Trophoblast cell (in vitro differentiated cells and primary cell): ENCODE measurements around the gene SDHD.
A peak's percentile ranks its signal among the peaks of the same experiment; 100 is the strongest.
"Not testable (repeated sequence)": the region's sequence is repeated elsewhere in the genome, so short reads cannot be mapped to it uniquely, and the experiment has no call there.

Source experiments
- DNase-seq, 2 donors: peaks; one replicate each; pipeline ENCODE4 v3.0.0-alpha.2; 2016
- H2AFZ ChIP-seq: 2 replicates; pipeline ENCODE4 v1.6.1; 2013; ENCODE audit warnings: low read length, moderate library complexity, mild to moderate bottlenecking; ENCODE audit not compliant: insufficient read depth, poor library complexity
- H2AK5ac ChIP-seq: 2 replicates; pipeline ENCODE4 v1.6.1; 2013; ENCODE audit warnings: mild to moderate bottlenecking, low read length
- H2BK120ac ChIP-seq: 2 replicates; pipeline ENCODE4 v1.6.1; 2013; ENCODE audit warnings: low read length, mild to moderate bottlenecking, moderate library complexity; ENCODE audit not compliant: insufficient read depth, poor library complexity
- H2BK12ac ChIP-seq: 2 replicates; pipeline ENCODE4 v1.6.1; 2013; ENCODE audit warnings: mild to moderate bottlenecking, low read length, moderate library complexity
- H2BK5ac ChIP-seq: 2 replicates; pipeline ENCODE4 v1.6.1; 2013; ENCODE audit warnings: low read length, low read depth, moderate library complexity, mild to moderate bottlenecking; ENCODE audit not compliant: poor library complexity
- H3K14ac ChIP-seq: 2 replicates; pipeline ENCODE4 v1.6.1; 2013; ENCODE audit warnings: mild to moderate bottlenecking, low read length
- H3K18ac ChIP-seq: 2 replicates; pipeline ENCODE4 v1.6.1; 2013; ENCODE audit warnings: mild to moderate bottlenecking, low read length
- H3K23ac ChIP-seq: 2 replicates; pipeline ENCODE4 v1.6.1; 2013; ENCODE audit warnings: low read length
- H3K27ac ChIP-seq: 2 replicates; pipeline ENCODE4 v1.5.1; 2013; ENCODE audit warnings: low read depth, mild to moderate bottlenecking, inconsistent platforms, low read length, moderate library complexity
- H3K27me3 ChIP-seq: 2 replicates; pipeline ENCODE4 v1.6.1; 2013; ENCODE audit warnings: inconsistent platforms, mild to moderate bottlenecking, low read length, moderate library complexity; ENCODE audit not compliant: insufficient read depth
- H3K36me3 ChIP-seq, 2 experiments: 1 replicate in 1 of 2; 2 replicates in 1 of 2; pipeline ENCODE4 v1.6.1; 2013; ENCODE audit warnings: low read length in 2 of 2, mild to moderate bottlenecking in 2 of 2, moderate library complexity in 1 of 2; ENCODE audit not compliant: insufficient read depth in 2 of 2, control insufficient read depth in 1 of 2
- H3K4ac ChIP-seq: 2 replicates; pipeline ENCODE4 v1.6.1; 2013; ENCODE audit warnings: low read depth, mild to moderate bottlenecking, low read length, moderate library complexity
- H3K4me1 ChIP-seq, 2 experiments: 1 replicate in 1 of 2; 2 replicates in 1 of 2; pipeline ENCODE4 v1.6.1; 2013; ENCODE audit warnings: low read length in 2 of 2, mild to moderate bottlenecking in 2 of 2, moderate library complexity in 1 of 2; ENCODE audit not compliant: insufficient read depth in 2 of 2, control insufficient read depth in 1 of 2
- H3K4me2 ChIP-seq: 2 replicates; pipeline ENCODE4 v1.6.1; 2013; ENCODE audit warnings: inconsistent platforms, mild to moderate bottlenecking, low read length, moderate library complexity
- H3K4me3 ChIP-seq: 2 replicates; pipeline ENCODE4 v1.5.1; 2013; ENCODE audit warnings: mild to moderate bottlenecking, low read depth, low read length, inconsistent platforms
- H3K79me1 ChIP-seq: one replicate; pipeline ENCODE4 v1.6.1; 2013; ENCODE audit warnings: low read length
- H3K79me2 ChIP-seq: 2 replicates; pipeline ENCODE4 v1.6.1; 2013; ENCODE audit warnings: low read length, mild to moderate bottlenecking; ENCODE audit not compliant: control insufficient read depth, insufficient read depth, poor library complexity
- H3K9ac ChIP-seq: 2 replicates; pipeline ENCODE4 v1.6.1; 2013; ENCODE audit warnings: mild to moderate bottlenecking, low read length
- H3K9me3 ChIP-seq: 2 replicates; pipeline ENCODE4 v1.6.1; 2013; ENCODE audit warnings: low read depth, mild to moderate bottlenecking, control low read depth, inconsistent platforms, low read length; ENCODE audit not compliant: insufficient read depth
- H4K12ac ChIP-seq: 2 replicates; pipeline ENCODE4 v1.6.1; 2013; ENCODE audit warnings: low read depth, mild to moderate bottlenecking, low read length, moderate library complexity
- H4K8ac ChIP-seq: 2 replicates; pipeline ENCODE4 v1.6.1; 2013; ENCODE audit warnings: low read depth, mild to moderate bottlenecking, low read length, moderate library complexity
- H4K91ac ChIP-seq: one replicate; pipeline ENCODE4 v1.6.1; 2013; ENCODE audit warnings: low read depth, mild to moderate bottlenecking, low read length, moderate library complexity
- WGBS: extraction: QIAGEN DNeasy Blood & Tissue Kit; methylation state at CpG from one replicate; pipeline ENCODE4 v1.1.7; 2013; ENCODE audit warnings: missing lambda C conversion rate; ENCODE audit not compliant: insufficient read length, insufficient coverage; ENCODE audit errors: extremely low coverage; 5-methylcytosine and 5-hydroxymethylcytosine counted together

Gene SDHD

GRCh38 chr11:112044961-112045360 lies 41.7 kb upstream of the SDHD start:
- H3K36me3 ChIP-seq, result peaks cover 12 to 13% of the 10 kb centered on the region in 2 experiments
- H3K27ac ChIP-seq, result no peak overlapping the region
- H2AFZ ChIP-seq, result no peak overlapping the region
- no peak overlapping the region for H3K23ac ChIP-seq
- no peak overlapping the region for H2BK120ac ChIP-seq
- DNase-seq, result no peak
- no peak overlapping the region for H3K4ac ChIP-seq
- no peak overlapping the region for H2AK5ac ChIP-seq
- no peak overlapping the region for H4K12ac ChIP-seq
- H2BK12ac ChIP-seq, result no peak overlapping the region
- H3K4me1 ChIP-seq, result no peaks in the 10 kb centered on the region
- H3K27me3 ChIP-seq, result no peaks in the 10 kb centered on the region
- no peak overlapping the region for H3K14ac ChIP-seq
- no peak overlapping the region for H4K8ac ChIP-seq
- no peak overlapping the region for H3K18ac ChIP-seq
- no peaks in the 10 kb centered on the region for H3K9me3 ChIP-seq
- H3K79me1 ChIP-seq, result no peaks in the 10 kb centered on the region
- H2BK5ac ChIP-seq, result no peak overlapping the region
- H3K4me2 ChIP-seq, result no peak overlapping the region
- no peaks in the 10 kb centered on the region for H3K79me2 ChIP-seq
- WGBS, result no CpG with 5 or more reads among the region's 4 CpGs
- H4K91ac ChIP-seq, result no peak overlapping the region
- H3K4me3 ChIP-seq, result no peak overlapping the region
- no peak overlapping the region for H3K9ac ChIP-seq

GRCh38 chr11:112046647-112047046 lies 40.0 kb upstream of the SDHD start:
- no CpG with 5 or more reads among the region's 2 CpGs for WGBS
- H2BK12ac ChIP-seq, DNase-seq, H3K9me3 ChIP-seq, H3K27me3 ChIP-seq, H3K4me1 ChIP-seq, H2BK120ac ChIP-seq, H4K91ac ChIP-seq, H3K18ac ChIP-seq, H3K27ac ChIP-seq, H4K12ac ChIP-seq, H3K23ac ChIP-seq, H2BK5ac ChIP-seq, H3K4me3 ChIP-seq, H3K4ac ChIP-seq, H3K4me2 ChIP-seq, H3K79me2 ChIP-seq, H3K79me1 ChIP-seq, H2AFZ ChIP-seq, H2AK5ac ChIP-seq, H3K14ac ChIP-seq, H3K9ac ChIP-seq, H4K8ac ChIP-seq: not testable (repeated sequence)
- H3K36me3 ChIP-seq, result peaks cover 14 to 15% of the 10 kb centered on the region in 2 experiments

- not testable (repeated sequence) for H2BK120ac ChIP-seq, H3K9me3 ChIP-seq, H3K4me3 ChIP-seq, H3K18ac ChIP-seq, H3K9ac ChIP-seq, H4K8ac ChIP-seq, H3K4me2 ChIP-seq, H3K14ac ChIP-seq, H2BK12ac ChIP-seq, H3K23ac ChIP-seq, H3K79me2 ChIP-seq, H2AK5ac ChIP-seq, H3K27ac ChIP-seq, DNase-seq, H4K91ac ChIP-seq, H3K79me1 ChIP-seq, H2BK5ac ChIP-seq, H4K12ac ChIP-seq, H3K27me3 ChIP-seq, H3K4ac ChIP-seq, H2AFZ ChIP-seq, H3K4me1 ChIP-seq
- WGBS, result no CpG with 5 or more reads among the region's 3 CpGs
- peaks cover 17 to 22% of the 10 kb centered on the region in 2 experiments for H3K36me3 ChIP-seq
Observed at GRCh38 chr11:112048256-112048655, 38.4 kb upstream of the SDHD start.

GRCh38 chr11:112049777-112050176 lies 36.9 kb upstream of the SDHD start:
- H2BK120ac ChIP-seq, result no peak overlapping the region
- peak in 1 of 2 donors; percentile 26 for DNase-seq
- no peak overlapping the region for H4K91ac ChIP-seq
- H3K4ac ChIP-seq, result no peak overlapping the region
- H3K9ac ChIP-seq, result no peak overlapping the region
- no peaks in the 10 kb centered on the region for H3K9me3 ChIP-seq
- H3K36me3 ChIP-seq, result peaks cover 20 to 22% of the 10 kb centered on the region in 2 experiments
- H3K79me2 ChIP-seq, result no peaks in the 10 kb centered on the region
- H2AFZ ChIP-seq, result no peak overlapping the region
- no peak overlapping the region for H3K23ac ChIP-seq
- no peak overlapping the region for H2BK5ac ChIP-seq
- H3K79me1 ChIP-seq, result no peaks in the 10 kb centered on the region
- H3K18ac ChIP-seq, result no peak overlapping the region
- no peak overlapping the region for H4K8ac ChIP-seq
- H3K4me2 ChIP-seq, result no peak overlapping the region
- no peaks in the 10 kb centered on the region for H3K4me1 ChIP-seq
- no peak overlapping the region for H3K4me3 ChIP-seq
- H3K14ac ChIP-seq, result no peak overlapping the region
- H2AK5ac ChIP-seq, result no peak overlapping the region
- H2BK12ac ChIP-seq, result no peak overlapping the region
- WGBS, result no CpG with 5 or more reads among the region's 2 CpGs
- no peak overlapping the region for H4K12ac ChIP-seq
- H3K27me3 ChIP-seq, result no peaks in the 10 kb centered on the region
- no peak overlapping the region for H3K27ac ChIP-seq
